C4-2B (cell line): ENCODE data around the gene B9D1.

ENCODE experiments used
- H3K27ac ChIP-seq: fragments of 450-650 bp; 2 replicates; pipeline ENCODE4 v1.5.1; 2017
- CTCF ChIP-seq: fragments of 450-650 bp; conservative IDR thresholded peaks from 2 replicates; pipeline ENCODE4 v1.5.1; 2017; ENCODE audit warnings: mild to moderate bottlenecking
- ZFX ChIP-seq: fragments of 450-650 bp; IDR thresholded peaks from 2 replicates; pipeline ENCODE4 v1.6.1; 2017

The B9D1 gene

GRCh38 chr17:19309701-19310100 lies 52.8 kb downstream of the B9D1 start:
- H3K27ac ChIP-seq, result no peak overlapping the region
- TF ChIP-seq ZFX (no peak), CTCF (no peak)

- TF ChIP-seq CTCF, result no peak
- TF ChIP-seq ZFX, result no peak
These were observed 54.1 kb downstream of the B9D1 start for GRCh38 chr17:19308398-19308797.

GRCh38 chr17:19307521-19307920 lies 55.0 kb downstream of the B9D1 start:
- H3K27ac ChIP-seq, result no peak overlapping the region
- no peak for TF ChIP-seq CTCF

More at GRCh38 chr17:19308398-19308797, 54.1 kb downstream of the B9D1 start:
- H3K27ac ChIP-seq, result no peak overlapping the region

GRCh38 chr17:19306160-19307111 lies 56.1 kb downstream of the B9D1 start:
- no peak overlapping the region for H3K27ac ChIP-seq
- TF ChIP-seq CTCF (no peak), ZFX (no peak)

GRCh38 chr17:19305761-19306159 lies 56.8 kb downstream of the B9D1 start:
- H3K27ac ChIP-seq, result no peak overlapping the region

GRCh38 chr17:19305256-19305655 lies 57.3 kb downstream of the B9D1 start:
- TF ChIP-seq ZFX (no peak), CTCF (no peak)
- H3K27ac ChIP-seq, result no peak overlapping the region

More at GRCh38 chr17:19305761-19306159, 56.8 kb downstream of the B9D1 start:
- no peak for TF ChIP-seq CTCF
- no peak for TF ChIP-seq ZFX

- TF ChIP-seq ZFX, result no peak
- no peak for TF ChIP-seq CTCF
- 0 out of 2 replicates have a peak overlapping the region, but pooled peaks have one; percentile 14 for H3K27ac ChIP-seq
These were observed 57.8 kb downstream of the B9D1 start for GRCh38 chr17:19304751-19305150.
